Measurements from ENCODE around the gene TMEM121. TPM values are rescaled to one million over a fixed set of nuclear protein-coding genes. Genes with fewer than 3 reads are reported as not detected.

The TMEM121 gene
- polyA plus RNA-seq, 1 donor = 2.2 TPM

DNA sequence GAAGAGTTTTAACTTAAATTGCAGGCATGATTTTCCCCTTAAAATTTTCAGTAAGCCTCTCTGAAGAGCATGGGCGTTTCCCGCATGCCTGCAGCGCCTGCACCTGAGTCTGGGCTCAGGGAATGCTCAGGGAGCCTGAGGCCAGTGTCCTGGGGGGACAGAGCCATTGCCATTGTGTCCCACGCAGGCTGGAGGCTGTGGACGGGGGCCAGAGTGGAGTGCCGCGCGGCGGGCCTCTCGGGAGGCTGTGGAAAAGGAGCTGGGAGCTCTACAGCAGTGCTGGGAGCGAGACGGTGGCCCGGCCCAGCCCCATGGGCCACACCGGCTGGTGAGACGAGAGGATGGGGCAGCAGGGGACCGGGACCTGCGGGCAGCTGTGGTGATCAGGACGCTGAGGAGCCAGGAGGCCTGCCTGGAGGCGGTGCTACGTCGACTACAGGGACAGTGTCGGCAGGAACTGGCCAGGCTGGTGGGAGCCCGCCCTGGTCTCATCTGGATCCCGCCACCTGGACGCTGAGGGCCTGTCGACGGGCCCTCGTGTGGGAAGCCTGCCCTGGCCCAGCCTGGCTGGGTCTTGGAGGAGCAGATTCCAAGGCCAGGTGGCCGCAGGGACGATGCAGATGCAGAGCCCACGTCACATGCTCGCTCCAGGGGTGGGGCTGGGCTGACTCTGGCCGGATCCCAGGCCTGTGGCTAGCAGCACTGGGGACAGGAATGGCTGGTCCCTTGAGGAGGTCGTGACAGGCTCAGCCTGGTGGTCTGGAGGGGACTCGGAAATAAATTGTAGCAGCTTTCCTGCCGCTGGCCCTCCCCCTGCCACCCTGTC lies 27.7 kb upstream of the TMEM121 start:
- DNase-seq (ENCODE audit: low read depth) = no peak

DNA sequence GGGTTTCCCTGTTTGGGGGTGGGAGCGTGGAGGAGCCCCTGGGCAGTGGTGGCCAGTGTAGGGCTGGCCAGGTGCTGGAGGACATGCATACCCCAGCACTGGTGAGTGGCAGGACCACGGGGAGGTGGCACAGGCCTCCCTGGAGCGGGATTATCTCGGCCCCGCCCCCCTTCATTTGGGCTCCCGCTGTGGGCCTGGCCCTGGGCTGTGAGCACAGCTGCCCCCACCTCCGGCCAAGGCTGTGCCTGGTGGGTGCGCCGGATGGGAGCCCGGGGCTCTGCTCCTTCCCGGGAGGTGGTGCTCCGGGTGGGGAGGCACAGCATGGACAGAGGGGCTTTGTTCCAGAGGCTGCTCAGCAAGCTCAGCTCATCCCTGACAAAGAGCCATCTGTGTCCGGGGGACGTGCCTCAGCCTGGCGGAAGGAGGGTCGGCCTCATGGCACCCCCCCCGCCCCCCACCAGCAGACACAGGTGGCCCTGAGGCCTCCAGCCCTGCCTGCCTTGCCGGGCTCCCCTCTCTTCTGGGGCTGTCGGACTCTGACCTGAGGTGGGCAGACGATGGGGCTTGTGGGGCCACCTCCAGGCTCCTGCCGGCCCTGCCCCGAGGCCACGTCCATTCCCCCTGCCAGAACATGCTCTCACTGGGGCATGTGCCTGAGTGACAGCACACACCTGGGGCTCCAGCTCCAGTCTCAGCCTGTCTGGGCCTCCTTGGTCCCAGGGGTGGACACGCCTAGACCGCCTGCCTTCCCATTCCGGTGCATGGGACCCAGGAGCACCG lies 26.9 kb upstream of the TMEM121 start:
- no peak for DNase-seq (ENCODE audit: low read depth)

DNA sequence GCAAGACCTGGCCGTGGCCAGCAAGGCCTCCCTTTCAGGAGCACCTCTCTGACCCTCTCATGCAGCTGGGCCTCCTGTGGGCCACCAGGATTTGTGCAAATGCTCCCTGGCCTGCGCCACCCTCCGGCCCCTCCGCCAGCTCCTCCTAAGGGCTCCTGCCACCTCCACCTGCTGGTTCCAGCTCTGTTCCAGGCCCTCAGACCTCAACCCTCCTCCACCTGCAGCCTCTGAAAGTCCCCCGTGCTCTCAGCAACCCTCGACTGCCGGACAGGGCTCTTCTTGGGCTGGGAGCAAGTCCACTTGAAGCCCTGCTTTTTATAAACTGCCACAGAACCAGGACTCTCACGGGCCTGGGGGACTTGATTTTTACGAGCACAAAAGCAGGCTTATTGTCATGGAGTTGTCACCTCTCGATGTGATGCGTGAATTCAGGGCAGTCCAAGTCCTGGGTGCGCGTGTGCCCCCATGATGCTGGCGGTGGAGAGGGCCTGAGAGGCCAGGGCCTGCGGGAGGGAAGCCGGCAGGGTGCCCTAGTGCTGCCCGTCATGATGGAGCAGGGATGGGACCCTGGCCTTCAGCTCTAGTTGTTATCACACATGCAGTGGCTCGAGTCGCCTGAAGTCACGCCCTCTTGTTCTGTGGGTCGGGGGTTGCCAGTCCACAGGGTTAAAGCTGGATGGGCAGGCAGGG lies 26.2 kb upstream of the TMEM121 start:
- DNase-seq (ENCODE audit: low read depth) = no peak

DNA sequence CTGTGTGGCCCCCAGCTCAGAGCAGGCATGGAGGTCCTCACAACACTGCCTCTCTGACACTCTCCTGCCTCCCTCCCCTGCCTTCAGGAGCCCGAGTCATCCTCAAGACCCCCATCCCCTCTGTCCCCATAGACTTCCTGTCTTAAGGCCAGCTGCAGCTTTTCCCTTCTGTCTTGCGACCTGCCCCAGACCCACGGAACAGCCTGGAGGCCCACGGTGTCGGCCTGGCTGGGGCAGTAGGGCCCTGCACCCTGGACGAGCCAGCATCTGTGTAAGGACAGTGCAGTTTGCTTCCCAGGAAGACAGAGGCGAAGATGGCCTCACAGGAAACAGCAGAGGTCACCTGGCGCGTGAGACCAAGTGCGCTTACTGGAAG lies 25.7 kb upstream of the TMEM121 start:
- no peak for DNase-seq (ENCODE audit: low read depth)

DNA sequence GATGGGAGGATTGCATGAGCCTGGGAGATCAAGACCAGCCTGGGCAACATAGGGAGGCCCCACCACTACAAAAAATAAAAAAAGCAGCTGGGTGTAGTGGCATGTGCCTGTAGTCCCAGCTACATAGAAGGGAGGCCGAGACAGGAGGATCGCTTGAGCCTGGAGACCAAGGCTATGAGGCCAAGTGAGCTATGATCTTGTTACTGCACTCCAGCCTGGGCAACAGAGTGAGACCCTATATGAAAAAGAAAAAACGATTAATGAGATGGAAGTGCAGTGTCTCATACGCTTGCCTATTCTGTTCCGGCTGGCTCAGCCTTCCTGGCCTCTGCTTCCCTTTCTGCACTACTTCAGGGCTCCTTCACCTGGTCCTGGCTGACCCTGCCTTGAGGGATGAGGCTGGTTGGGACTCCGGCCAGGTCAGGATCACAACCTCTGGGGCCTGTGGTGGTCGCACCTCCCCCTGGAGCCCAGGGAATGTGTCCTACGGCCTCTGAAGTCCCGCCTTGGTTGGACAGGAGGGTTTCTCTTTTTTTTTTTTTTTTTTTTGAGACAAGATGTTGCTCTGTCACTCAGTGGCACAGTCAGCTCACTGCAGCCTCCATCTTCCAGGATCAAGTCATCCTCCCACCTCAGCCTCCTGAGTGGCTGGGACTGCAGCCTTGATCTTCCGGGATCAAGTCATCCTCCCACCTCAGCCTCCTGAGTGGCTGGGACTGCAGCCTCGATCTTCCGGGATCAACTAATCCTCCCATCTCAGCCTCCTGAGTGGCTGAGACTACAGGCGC lies 24.7 kb upstream of the TMEM121 start:
- DNase-seq (ENCODE audit: low read depth) = no peak

GRCh38 chr14:105502446-105503295 lies 23.7 kb upstream of the TMEM121 start:
- DNase-seq (ENCODE audit: low read depth) = no peak

GRCh38 chr14:105503296-105503640 lies 23.1 kb upstream of the TMEM121 start:
- DNase-seq (ENCODE audit: low read depth) = no peak

- DNase-seq (ENCODE audit: low read depth) = no peak
Observed at GRCh38 chr14:105503935-105504692, 22.3 kb upstream of the TMEM121 start.

DNA sequence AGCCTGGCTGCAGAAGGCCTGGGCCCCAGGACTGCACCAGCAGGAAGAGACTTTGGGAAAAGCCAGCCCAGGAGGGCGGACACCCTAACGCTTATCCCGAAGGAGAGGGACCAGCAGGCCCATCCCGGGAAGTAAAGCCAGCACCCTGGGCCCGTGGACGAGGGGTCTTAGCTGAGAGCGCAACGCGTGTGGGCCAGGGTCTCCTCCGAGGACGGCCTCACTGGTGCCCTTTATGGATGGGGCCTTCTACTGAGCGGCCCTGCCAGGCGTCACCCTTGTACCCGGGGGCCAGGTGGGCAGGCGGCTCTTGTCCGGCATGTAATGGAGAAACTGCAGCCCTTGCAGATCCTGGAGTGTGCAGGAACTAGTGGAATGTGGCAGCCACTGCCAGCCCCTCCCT lies 21.3 kb upstream of the TMEM121 start:
- DNase-seq (ENCODE audit: low read depth) = no peak

GRCh38 chr14:105507247-105507646 lies 19.1 kb upstream of the TMEM121 start:
- DNase-seq (ENCODE audit: low read depth) = no peak

DNA sequence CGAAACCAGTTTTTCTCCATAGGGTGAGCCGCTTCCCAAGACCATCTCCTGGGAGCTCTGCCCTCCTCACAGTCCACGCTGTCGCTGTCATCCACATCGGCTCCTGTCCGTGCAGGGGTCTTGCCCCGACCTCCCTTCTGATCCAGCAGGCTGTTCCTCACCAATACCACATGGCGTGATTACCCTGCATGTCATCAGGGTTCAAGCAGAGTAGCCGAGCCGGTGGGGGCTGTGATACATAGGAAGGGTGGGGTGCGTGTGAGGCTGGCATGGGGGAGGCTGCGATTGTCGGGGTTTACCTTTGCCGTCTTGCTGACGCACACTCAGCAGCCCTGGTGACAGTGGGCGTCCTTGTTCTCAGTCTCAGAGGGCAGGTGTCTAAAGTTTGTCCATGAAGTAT lies 18.3 kb upstream of the TMEM121 start:
- DNase-seq (ENCODE audit: low read depth) = no peak

- DNase-seq (ENCODE audit: low read depth) = no peak
Observed at GRCh38 chr14:105508601-105509000, 17.8 kb upstream of the TMEM121 start.

DNA sequence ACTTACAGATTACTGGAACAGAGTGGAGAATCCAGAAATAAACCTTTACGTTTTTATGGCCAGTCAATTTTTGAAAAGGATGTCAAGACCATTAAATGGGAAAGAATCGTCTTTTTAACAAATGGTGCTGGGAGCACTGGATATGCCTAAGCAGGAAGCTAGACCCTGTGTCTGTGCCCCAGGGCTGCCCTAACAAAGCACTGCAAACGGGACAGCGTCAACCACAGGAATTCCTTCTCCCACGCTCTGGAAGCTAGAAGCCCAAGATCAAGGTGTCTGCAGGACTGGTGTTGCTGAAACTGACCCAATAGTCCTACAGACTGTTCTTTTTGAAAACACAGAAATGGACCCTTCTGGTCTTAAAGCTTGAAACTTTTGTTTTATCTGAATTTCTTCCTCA lies 9.3 kb upstream of the TMEM121 start:
- DNase-seq (ENCODE audit: low read depth) = no peak

DNA sequence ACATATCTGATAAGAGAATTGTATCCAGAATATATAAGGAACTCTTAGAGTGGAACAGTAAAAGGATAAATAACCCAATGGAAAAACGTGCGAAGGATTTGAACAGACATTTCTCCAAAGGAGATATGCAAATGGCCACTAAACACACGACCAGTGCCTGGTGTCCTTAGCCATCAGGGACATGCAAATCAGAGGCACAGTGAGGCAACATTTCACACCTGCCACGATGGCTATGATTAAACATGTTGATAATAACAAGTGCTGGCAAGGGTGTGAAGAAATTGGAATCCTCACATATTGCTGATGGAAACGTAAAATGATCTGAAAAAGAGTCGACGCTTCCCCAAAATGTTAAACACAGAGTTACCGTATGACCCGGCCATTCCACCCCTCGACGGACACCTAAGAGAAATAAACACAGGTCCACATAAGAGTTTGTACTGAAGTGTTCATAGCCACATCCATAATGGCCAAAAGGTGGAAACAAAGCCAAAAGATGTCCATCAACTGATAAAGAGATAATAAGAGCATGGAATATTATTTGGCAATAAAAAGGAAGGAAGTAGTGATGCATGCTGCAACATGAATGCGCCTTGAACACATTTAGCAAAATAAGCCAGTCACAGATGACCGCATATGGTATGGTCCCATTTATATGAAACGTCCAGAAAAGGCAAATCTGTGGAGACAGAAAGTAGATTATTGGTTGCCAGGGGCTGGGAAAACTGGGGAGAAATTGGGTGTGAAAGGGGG lies 6.3 kb upstream of the TMEM121 start:
- DNase-seq (ENCODE audit: low read depth) = no peak

GRCh38 chr14:105525326-105525725 lies 1.1 kb upstream of the TMEM121 start:
- no peak for DNase-seq (ENCODE audit: low read depth)

- no peak for DNase-seq (ENCODE audit: low read depth)
Observed at GRCh38 chr14:105526776-105527380, 495 bp downstream of the TMEM121 start.

DNA sequence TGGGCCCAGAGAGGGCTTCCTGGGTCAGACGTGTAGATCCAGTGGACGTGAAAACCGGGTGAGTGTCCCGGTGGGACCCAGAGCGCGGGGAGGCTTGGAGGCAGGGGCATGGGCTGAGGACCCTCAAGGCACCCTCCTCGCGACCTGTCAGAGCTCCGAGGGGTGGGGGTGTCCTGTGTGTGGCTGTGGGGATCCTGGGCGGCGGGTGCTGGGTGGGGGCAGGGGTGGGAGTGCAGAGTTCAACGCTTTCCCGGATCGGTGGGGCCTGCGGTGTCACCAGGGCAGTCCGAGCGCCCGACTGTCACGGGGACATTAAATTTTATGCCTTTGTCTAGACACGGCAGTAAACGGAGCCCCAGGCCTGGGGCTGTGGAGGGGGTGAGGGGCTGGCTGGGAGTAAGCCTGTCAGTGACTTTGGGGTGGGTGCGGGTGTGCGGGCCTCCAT lies 1.0 kb downstream of the TMEM121 start:
- DNase-seq (ENCODE audit: low read depth) = no peak

- peak; percentile 20 for DNase-seq (ENCODE audit: low read depth)
Observed at GRCh38 chr14:105527826-105528585, 1.6 kb downstream of the TMEM121 start.

All from forelimb muscle (tissue), 1 donor.